T47D (cell line): ENCODE results near the gene KCNT2.
"Not testable (repeated sequence)": the region's sequence is repeated elsewhere in the genome, so short reads cannot be mapped to it uniquely, and the experiment has no call there.

Experiments used
- DNase-seq, 2 experiments: peaks; one replicate each; pipeline versions ENCODE4 v3.0.0 to v3.0.0-alpha.2; 2011 to 2012; ENCODE audit warnings: low read depth in 1 of 2, low spot score in 1 of 2
- JUND ChIP-seq: IDR thresholded peaks from 2 replicates; pipeline ENCODE4 v1.6.1; 2012; ENCODE audit warnings: low read depth
- in situ Hi-C: cut with HindIII; loops from 2 replicates; pipeline ENCODE4 v1.10.0; 2016; ENCODE audit warnings: low sequenced_read_pairs, low pct_unique_long_range_greater_than_20kb

KCNT2 gene

DNA sequence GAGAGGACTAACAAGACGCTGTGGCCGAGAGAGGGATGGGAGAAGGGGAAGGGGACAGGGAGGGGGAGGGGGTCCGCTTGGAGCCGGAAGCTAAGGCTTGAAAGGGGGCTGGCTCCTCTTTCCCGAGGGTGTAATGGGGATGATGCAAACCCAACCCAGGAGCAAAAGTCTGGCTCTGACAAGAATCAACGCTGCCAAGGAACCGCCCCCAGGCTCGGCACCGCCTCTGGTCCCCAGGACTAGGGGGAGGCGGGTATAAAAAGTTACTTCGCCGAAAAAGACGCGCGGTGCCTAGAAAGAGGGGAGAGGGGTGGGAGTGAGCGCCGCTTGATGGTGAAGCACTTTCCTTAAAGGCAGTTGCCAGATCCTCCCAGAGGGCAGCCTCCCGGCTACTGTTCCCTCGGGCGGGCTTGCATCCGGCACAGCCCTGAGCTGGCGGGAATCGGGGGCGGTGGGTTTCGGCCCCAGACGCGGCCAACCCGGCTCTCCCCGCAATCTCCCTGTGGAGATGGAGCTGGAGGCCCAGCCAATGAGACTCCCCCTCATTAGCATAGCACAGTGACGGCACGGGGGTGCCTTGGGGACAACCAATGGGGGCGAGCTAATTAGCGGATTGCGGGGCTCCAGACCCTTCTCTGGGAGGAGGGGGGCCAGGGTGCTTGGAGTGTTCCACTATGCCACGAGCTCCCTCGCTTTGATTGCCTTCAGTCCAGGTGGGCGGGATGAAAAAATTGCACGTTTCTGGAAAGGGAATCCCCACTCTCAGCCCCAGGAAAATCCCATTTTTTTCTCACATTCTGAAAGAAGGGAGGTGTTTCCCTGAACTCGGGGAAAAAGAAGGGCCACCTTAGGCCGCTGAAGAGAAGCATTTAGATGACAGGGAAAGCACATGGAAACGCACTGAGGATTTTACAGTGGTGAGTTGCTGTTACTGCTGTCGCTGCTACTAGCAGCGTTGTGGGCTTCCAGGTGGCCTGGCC lies at the start of gene KCNT2:
Gene KCNT2 (minus strand): TSS at position 51 of the 980 bp plus-strand sequence. CDS start 131 bp downstream, outside the sequence.
- in situ Hi-C loops = no loop called here
- DNase-seq = peak in 1 of 2 experiments; percentile 28
- TF ChIP-seq JUND = no peak

DNA sequence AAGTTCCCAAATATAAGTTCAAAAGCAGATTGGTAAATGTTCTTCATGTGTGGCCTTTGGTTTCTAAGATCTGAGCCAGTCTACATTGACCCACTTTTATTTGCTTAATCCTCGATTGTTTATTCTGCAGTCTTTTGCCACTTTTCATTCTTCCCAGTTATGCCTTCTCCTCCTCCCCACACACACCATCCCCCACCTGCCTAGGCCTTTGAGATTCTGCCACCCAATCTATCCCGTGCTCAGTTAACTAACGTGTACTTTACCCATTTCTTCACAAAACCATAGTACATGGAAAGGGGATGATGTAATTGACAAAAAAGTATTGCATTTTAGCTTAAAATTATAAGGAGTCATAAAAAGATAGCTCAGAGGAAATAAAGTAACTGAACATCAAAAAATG lies 47.3 kb upstream of the KCNT2 start:
- in situ Hi-C loops = no loop called here
- DNase-seq = no peak
- TF ChIP-seq JUND = no peak

DNA sequence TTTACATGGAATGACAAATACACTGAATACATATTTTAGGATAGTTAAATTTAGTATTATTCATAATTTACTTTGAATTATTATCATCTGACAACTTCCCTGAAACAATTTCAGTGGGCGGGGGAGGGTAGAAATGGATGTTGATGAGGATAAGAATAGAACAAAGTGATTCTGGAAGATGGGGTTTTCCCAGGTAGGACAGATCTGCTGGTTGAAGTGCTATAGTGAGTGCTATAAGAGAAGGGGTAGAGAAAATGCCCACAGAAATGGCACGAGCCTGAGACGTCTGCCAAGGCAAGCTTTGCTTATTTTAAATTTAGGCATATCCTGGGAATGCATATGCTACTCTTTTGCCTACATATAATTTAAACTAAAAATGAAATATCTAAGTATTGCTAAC lies 46.8 kb upstream of the KCNT2 start:
- no peak for TF ChIP-seq JUND
- in situ Hi-C loops = no loop called here
- no peak for DNase-seq

DNA sequence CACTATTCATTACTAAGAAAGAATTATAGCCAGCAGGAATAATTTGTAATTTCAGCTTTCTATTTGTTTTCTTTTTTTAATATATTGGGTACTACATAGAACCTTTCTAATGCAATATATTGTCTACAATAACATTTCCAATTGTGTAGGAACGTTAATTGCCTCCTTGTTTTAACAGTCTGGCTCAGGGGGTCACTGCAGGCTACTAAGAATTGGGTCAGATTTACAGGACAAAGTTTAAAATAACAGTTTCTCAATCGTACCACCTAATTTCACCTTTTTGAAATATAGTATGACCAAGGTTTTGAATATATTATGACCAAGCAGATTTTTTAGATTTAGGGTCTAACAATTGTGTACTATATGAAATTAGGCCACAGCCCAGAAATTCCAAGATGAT lies 46.0 kb upstream of the KCNT2 start:
- TF ChIP-seq JUND = no peak
- in situ Hi-C loops = no loop called here
- DNase-seq = no peak

DNA sequence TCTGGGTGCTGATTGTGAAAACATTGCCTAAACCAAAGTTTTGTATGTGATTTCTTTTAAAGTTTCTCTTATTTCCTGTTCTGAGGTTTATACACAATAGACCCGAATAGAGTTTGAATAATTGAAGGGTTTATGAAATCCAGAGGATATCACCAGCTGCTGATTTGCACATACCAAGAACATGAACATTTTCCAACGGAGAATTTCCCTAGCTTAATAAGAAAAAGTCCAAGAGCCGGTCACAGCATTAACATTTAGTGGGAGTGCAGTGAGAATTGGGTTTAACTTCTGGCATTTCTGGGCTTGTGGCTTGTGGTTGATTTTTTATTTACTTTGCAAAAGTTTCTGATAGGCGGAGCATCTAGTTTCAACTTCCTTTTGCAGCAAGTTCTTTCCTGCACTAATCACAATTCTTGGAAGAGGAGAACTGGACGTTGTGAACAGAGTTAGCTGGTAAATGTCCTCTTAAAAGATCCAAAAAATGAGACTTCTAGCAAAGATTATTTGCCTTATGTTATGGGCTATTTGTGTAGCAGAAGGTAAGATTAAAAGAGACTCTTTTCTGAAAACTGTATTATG lies 43.5 kb upstream of the KCNT2 start, which contains the start of gene CFH:
Gene CFH (plus strand): TSS at position 407 of the 579 bp plus-strand sequence. CDS start 75 bp downstream, at position 482.
- in situ Hi-C loops = no loop called here
- DNase-seq = no peak
- no peak for TF ChIP-seq JUND

DNA sequence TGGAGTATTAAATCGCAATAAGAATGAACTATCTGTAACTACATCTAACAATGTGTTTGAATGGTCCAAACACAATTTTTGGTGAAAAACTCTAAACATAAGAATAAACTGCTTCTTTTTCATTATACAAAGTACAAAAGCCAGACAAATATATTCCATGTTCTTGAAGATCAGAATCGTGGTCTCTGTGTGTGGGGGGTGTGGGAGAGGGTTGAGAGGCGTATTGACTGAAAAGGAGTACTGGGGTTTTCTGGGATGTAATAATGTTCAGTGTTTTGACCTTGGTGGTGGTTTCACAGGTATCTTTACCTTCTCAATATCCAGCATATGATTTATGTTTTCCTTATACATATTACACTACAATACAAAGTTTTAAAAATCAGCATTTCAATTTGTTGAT lies 42.8 kb upstream of the KCNT2 start:
- no peak for DNase-seq
- in situ Hi-C loops = no loop called here
- no peak for TF ChIP-seq JUND

DNA sequence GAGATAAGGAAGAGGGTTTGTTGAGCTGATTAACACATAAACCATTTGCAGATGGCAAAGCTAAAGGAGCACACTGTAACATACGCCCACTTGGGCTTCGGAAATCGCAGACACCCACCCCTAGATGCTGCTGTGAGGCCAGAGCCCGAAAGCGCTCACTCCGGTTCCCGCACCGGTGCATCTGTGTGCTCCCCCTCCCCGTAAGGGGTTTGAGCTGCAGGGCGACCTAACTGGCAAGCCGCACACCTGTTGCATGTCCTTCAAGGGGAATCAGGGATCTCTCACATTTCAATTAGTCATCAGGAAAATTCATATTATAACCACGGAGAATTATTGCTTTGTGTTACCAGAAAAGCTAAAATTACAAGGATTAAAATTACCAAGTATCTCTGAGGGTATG lies 42.2 kb upstream of the KCNT2 start:
- in situ Hi-C loops = no loop called here
- no peak for TF ChIP-seq JUND
- no peak for DNase-seq

DNA sequence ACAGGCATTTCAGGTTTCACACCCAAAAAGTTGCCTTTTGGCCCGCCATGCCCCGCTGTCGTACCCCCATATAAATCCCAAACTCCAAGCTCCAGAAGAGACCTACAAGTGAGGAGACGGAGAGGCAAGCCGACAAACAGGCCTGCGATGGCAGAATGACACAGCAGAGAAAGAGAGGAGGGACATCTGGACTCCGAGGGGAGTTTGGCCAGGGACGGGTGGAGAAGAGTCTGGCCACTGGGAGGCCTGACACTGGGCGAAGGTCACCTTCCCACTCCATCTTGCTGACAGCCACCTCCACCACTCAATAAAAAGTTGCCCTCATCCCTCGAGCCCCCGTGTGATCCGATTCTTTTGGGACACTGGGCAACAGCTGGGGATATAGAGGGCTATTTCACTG lies 41.8 kb upstream of the KCNT2 start:
- TF ChIP-seq JUND = no peak
- in situ Hi-C loops = no loop called here
- DNase-seq = no peak

DNA sequence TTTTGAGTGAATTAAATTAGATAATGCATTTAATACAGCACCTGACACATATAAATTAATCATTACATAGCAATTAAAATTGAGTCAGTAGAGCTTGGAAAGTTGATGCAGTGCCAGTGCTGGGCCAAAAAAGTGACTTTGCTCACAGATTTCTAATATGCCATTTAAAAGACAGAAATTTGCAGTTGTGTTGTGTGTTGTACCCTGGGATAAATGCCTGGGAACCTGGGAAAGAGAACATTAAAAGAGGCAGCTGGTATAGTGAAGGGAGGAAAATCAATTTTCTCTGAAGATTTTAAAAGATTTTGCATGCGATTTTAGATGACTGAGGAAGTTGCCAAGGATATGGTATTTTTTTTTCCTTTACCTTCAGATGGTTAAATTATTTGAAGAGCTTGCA lies 32.7 kb upstream of the KCNT2 start:
- in situ Hi-C loops = no loop called here
- TF ChIP-seq JUND = no peak
- DNase-seq = no peak

DNA sequence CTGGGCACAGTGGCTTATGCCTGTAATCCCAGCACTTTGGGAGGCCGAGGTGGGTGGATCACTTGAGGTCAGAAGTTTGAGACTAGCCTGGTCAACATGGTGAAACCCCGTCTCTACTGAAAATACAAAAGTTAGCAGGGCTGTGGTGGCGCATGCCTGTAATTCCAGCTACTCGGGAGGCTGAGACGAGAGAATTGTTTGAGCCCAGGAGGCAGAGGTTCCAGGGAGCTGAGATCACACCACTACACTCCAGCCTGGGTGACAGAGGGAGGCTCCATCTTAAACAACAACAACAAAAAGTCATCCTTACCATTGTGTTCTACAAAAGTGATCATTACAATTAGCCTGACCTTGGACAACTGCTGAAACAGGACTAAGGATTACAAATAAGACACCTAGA lies 31.1 kb upstream of the KCNT2 start:
- in situ Hi-C loops = not testable (repeated sequence)

DNA sequence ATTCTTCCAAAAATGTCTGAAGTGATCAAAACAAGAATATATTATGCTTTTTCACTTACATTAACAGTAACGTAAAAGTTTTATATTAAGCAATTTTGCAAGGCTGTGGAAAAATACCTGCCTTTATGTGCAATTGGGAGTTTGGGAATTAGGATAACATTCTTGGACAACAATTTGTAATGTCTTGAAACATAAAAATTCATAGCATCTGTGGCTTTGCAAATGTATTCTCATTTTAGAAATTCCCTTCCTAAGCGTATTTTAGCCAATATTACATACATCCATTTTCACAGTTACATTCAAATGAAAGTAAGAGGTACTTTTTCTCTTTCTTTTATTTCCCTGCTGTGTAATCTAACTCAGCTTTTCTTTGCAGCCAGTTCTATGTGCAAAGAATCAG lies 30.2 kb upstream of the KCNT2 start:
- in situ Hi-C loops = no loop called here
- no peak for DNase-seq
- no peak for TF ChIP-seq JUND

More for the DNA sequence above, 31.1 kb upstream of the KCNT2 start:
- not testable (repeated sequence) for DNase-seq

DNA sequence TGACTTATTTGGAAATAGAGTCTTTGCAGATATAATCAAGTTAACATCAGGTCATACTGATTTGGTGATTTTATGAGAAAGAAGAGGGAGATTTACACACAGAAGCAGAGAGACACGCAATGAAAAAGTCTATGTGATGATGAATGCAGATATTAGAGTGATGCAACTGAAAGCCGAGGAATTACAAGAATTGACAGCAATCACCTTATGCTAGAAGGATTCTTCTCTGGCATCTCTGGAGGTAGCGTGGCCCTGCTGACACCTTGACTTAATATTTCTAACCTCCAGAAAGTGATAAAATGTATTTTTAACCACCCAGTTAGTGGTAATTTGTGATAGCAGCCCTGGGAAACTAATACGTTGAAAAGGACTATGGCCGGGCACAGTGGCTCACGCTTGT lies 29.4 kb upstream of the KCNT2 start:
- TF ChIP-seq JUND = no peak
- in situ Hi-C loops = no loop called here
- DNase-seq = no peak

DNA sequence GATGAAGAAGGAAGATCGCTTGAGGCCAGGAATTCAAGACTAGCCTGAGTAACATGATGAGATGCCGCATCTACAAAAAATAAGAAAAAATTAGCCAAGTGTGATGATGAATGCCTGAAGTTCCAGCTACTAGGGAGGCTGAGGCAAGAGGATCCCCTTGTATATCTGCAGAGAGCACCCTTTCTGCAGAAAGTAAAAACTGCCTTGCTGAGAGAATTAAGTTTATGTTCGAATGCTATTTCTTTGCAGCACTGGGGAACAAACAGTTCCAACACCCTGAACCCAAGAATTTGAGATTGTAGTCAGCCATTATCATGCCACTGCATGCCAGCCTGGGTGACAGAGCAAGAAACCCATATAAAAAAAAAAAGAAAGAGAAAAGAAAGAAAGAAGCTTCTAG lies 20.6 kb upstream of the KCNT2 start:
- in situ Hi-C loops = no loop called here
- DNase-seq = no peak
- TF ChIP-seq JUND = no peak
